Loucy (cell line): ENCODE results near the gene MEGF6.

Experiments used
- H2AFZ ChIP-seq: fragments of 200-600 bp; sonication (generic); 2 replicates; pipeline ENCODE4 v1.6.0; 2016; ENCODE audit warnings: antibody characterized with exemption, mild to moderate bottlenecking, low read length, moderate library complexity
- H3F3A ChIP-seq: fragments of 200-600 bp; 2 replicates; pipeline ENCODE4 v1.6.0; 2016; ENCODE audit warnings: antibody characterized with exemption, low read depth, mild to moderate bottlenecking
- H3K27me3 ChIP-seq: fragments of 200-600 bp; sonication (generic); 2 replicates; pipeline ENCODE4 v1.6.1; 2014; ENCODE audit warnings: low read length, mild to moderate bottlenecking; ENCODE audit not compliant: insufficient read depth, poor library complexity, severe bottlenecking
- H3K36me3 ChIP-seq: fragments of 200-600 bp; sonication (generic); 2 replicates; pipeline ENCODE4 v1.6.1; 2016; ENCODE audit warnings: low read length; ENCODE audit not compliant: insufficient read depth
- H3K4me1 ChIP-seq: fragments of 200-600 bp; sonication (generic); 2 replicates; pipeline ENCODE4 v1.5.1; 2014; ENCODE audit warnings: low read length, mild to moderate bottlenecking; ENCODE audit not compliant: insufficient read depth, poor library complexity, severe bottlenecking
- H3K4me2 ChIP-seq: fragments of 200-600 bp; sonication (generic); 2 replicates; pipeline ENCODE4 v1.6.0; 2014; ENCODE audit warnings: antibody characterized with exemption, low read length, low read depth, mild to moderate bottlenecking; ENCODE audit not compliant: poor library complexity, severe bottlenecking
- H3K4me3 ChIP-seq: fragments of 200-600 bp; sonication (generic); 2 replicates; pipeline ENCODE4 v1.5.1; 2014; ENCODE audit warnings: low read length, mild to moderate bottlenecking, mixed read lengths; ENCODE audit not compliant: poor library complexity, severe bottlenecking
- H3K79me2 ChIP-seq: fragments of 200-600 bp; sonication (generic); 2 replicates; pipeline ENCODE4 v1.6.1; 2014; ENCODE audit warnings: low read length; ENCODE audit not compliant: insufficient read depth
- H3K9ac ChIP-seq: fragments of 200-600 bp; sonication (generic); 2 replicates; pipeline ENCODE4 v1.6.0; 2014; ENCODE audit warnings: mild to moderate bottlenecking, low read depth, low read length, moderate library complexity; ENCODE audit not compliant: poor library complexity, severe bottlenecking
- H3K9me2 ChIP-seq: fragments of 200-600 bp; sonication (generic); replicated peaks from 2 replicates; pipeline ENCODE4 v1.6.1; 2016; ENCODE audit warnings: low read depth, low read length, mixed read lengths
- H3K9me3 ChIP-seq: fragments of 200-600 bp; sonication (generic); 2 replicates; pipeline ENCODE4 v1.6.1; 2014; ENCODE audit warnings: mild to moderate bottlenecking, antibody characterized with exemption, low read length, low read depth; ENCODE audit not compliant: insufficient read depth
- H4K20me1 ChIP-seq: fragments of 200-600 bp; sonication (generic); 2 replicates; pipeline ENCODE4 v1.6.0; 2014; ENCODE audit warnings: antibody characterized with exemption, low read length, mild to moderate bottlenecking; ENCODE audit not compliant: insufficient read depth, poor library complexity, severe bottlenecking
- CTCF ChIP-seq: fragments of 200-600 bp; sonication (generic); conservative IDR thresholded peaks from 2 replicates; pipeline ENCODE4 v1.5.1; 2014; ENCODE audit warnings: mild to moderate bottlenecking, antibody characterized with exemption, low read length
- EZH2phosphoT487 ChIP-seq: fragments of 200-600 bp; IDR thresholded peaks from 2 replicates; pipeline ENCODE4 v1.6.1; 2018; ENCODE audit warnings: antibody characterized with exemption, mild to moderate bottlenecking, moderate library complexity, borderline replicate concordance

The MEGF6 gene

GRCh38 chr1:3645666-3646355 lies 34.5 kb upstream of the MEGF6 start:
- no peak overlapping the region for H2AFZ ChIP-seq
- H3K36me3 ChIP-seq, result no peaks in the 10 kb centered on the region
- no peak overlapping the region for H3K4me2 ChIP-seq
- H3K4me3 ChIP-seq, result no peak overlapping the region
- H3K9me3 ChIP-seq, result no peaks in the 10 kb centered on the region
- peaks cover 27% of the 10 kb centered on the region for H3K4me1 ChIP-seq
- H3K9ac ChIP-seq, result no peak overlapping the region
- H3K79me2 ChIP-seq, result peaks cover 25% of the 10 kb centered on the region
- H3F3A ChIP-seq, result no peaks in the 10 kb centered on the region
- H3K27me3 ChIP-seq, result no peaks in the 10 kb centered on the region
- H4K20me1 ChIP-seq, result no peaks in the 10 kb centered on the region
- H3K9me2 ChIP-seq, result no peaks in the 10 kb centered on the region
- TF ChIP-seq EZH2phosphoT487, result no peak
- no peak for TF ChIP-seq CTCF

- H3K9ac ChIP-seq, result no peak overlapping the region
- TF ChIP-seq EZH2phosphoT487 (no peak), CTCF (no peak)
- H3K9me2 ChIP-seq, result no peaks in the 10 kb centered on the region
- H3K9me3 ChIP-seq, result no peaks in the 10 kb centered on the region
- H3K27me3 ChIP-seq, result no peaks in the 10 kb centered on the region
- no peaks in the 10 kb centered on the region for H4K20me1 ChIP-seq
- no peak overlapping the region for H3K4me2 ChIP-seq
- H3K79me2 ChIP-seq, result peaks cover 25% of the 10 kb centered on the region
- H2AFZ ChIP-seq, result no peak overlapping the region
- H3K4me1 ChIP-seq, result peaks cover 27% of the 10 kb centered on the region
- no peak overlapping the region for H3K4me3 ChIP-seq
- no peaks in the 10 kb centered on the region for H3K36me3 ChIP-seq
- no peaks in the 10 kb centered on the region for H3F3A ChIP-seq
These were observed 33.9 kb upstream of the MEGF6 start for GRCh38 chr1:3645247-3645646.

- H3K9ac ChIP-seq, result no peak overlapping the region
- no peaks in the 10 kb centered on the region for H4K20me1 ChIP-seq
- no peak overlapping the region for H3K4me3 ChIP-seq
- no peaks in the 10 kb centered on the region for H3K9me2 ChIP-seq
- no peak overlapping the region for H2AFZ ChIP-seq
- peaks cover 24% of the 10 kb centered on the region for H3K4me1 ChIP-seq
- H3K79me2 ChIP-seq, result peaks cover 20% of the 10 kb centered on the region
- no peaks in the 10 kb centered on the region for H3F3A ChIP-seq
- no peaks in the 10 kb centered on the region for H3K9me3 ChIP-seq
- H3K4me2 ChIP-seq, result no peak overlapping the region
- TF ChIP-seq EZH2phosphoT487 (no peak), CTCF (no peak)
- no peaks in the 10 kb centered on the region for H3K27me3 ChIP-seq
- no peaks in the 10 kb centered on the region; the same call in 1 of the 2 replicates for H3K36me3 ChIP-seq
These were observed 33.0 kb upstream of the MEGF6 start for GRCh38 chr1:3644273-3644672.
